ENCODE measurements around the gene RAB27A. TPM values are rescaled to one million over a fixed set of nuclear protein-coding genes. Genes with fewer than 3 reads are reported as not detected.

The RAB27A gene
- total RNA-seq, 1 experiment from 2014 or later = 8.0 TPM

DNA sequence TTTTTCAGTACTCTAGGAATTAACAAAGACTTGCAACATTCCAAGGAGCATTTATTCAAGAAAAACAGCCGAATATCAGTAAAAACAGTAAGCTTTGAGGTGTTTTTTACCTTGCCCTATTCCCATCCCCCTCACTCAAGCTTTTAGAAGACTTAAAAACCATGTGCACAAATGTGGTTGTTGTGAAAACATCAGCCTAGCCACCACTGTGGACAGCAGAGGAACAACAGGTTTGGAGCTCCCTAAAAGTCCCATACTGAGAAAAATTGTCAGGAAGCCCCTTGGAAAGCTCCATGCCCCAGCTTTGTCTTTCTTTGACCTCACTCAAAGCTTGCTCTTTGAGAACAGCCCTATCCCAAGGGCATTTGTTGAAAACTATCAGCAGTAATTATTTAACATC, 58.2 kb downstream of the RAB27A start:
- Histone ChIP-seq H3K27me3 (ENCODE audit: control insufficient read depth, insufficient read depth, low read length) (no peaks in the 10 kb centered on the region; the same call in 1 of the 2 replicates), H3K9me3 (ENCODE audit: control insufficient read depth, insufficient read depth, low read depth, low read length) (no peaks in the 10 kb centered on the region), H3K4me3 (ENCODE audit: low read depth in 2 of 2, low read length in 2 of 2) (no peak overlapping the region), H3K27ac (ENCODE audit: low read length) (no peak overlapping the region), H3K36me3 (ENCODE audit: control insufficient read depth, insufficient read depth, low read length) (no peaks in the 10 kb centered on the region), H3K4me1 (ENCODE audit: control insufficient read depth, insufficient read depth, low read length) (no peaks in the 10 kb centered on the region)
- intact Hi-C loops (cut with micrococcal nuclease; ENCODE audit: unreplicated experiment) (no loop called here), in situ Hi-C loops (cut with HindIII; ENCODE audit: low pct_unique_long_range_greater_than_20kb, low sequenced_read_pairs) (no loop called here)
- DNase-seq (ENCODE audit: low read depth, low spot score) (no peak), ATAC-seq (no peak)
- TF ChIP-seq POLR2AphosphoS5 (IDR thresholded peaks at IDR 0.05; ENCODE audit: low read depth, low read length) = no peak
- no peak for TF ChIP-seq TCF7L2 (IDR thresholded peaks at IDR 0.05; ENCODE audit: low read depth, low read length)
- TF ChIP-seq, protein P1, sequence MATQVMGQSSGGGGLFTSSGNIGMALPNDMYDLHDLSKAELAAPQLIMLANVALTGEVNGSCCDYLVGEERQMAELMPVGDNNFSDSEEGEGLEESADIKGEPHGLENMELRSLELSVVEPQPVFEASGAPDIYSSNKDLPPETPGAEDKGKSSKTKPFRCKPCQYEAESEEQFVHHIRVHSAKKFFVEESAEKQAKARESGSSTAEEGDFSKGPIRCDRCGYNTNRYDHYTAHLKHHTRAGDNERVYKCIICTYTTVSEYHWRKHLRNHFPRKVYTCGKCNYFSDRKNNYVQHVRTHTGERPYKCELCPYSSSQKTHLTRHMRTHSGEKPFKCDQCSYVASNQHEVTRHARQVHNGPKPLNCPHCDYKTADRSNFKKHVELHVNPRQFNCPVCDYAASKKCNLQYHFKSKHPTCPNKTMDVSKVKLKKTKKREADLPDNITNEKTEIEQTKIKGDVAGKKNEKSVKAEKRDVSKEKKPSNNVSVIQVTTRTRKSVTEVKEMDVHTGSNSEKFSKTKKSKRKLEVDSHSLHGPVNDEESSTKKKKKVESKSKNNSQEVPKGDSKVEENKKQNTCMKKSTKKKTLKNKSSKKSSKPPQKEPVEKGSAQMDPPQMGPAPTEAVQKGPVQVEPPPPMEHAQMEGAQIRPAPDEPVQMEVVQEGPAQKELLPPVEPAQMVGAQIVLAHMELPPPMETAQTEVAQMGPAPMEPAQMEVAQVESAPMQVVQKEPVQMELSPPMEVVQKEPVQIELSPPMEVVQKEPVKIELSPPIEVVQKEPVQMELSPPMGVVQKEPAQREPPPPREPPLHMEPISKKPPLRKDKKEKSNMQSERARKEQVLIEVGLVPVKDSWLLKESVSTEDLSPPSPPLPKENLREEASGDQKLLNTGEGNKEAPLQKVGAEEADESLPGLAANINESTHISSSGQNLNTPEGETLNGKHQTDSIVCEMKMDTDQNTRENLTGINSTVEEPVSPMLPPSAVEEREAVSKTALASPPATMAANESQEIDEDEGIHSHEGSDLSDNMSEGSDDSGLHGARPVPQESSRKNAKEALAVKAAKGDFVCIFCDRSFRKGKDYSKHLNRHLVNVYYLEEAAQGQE (IDR thresholded peaks at IDR 0.05; ENCODE audit: insufficient read depth in 1 of 2, low read depth in 2 of 2, low read length in 1 of 2) = no peak
- no peak for TF ChIP-seq SIN3A (IDR thresholded peaks at IDR 0.05; ENCODE audit: borderline replicate concordance, insufficient read depth, low read depth, low read length)
- TF ChIP-seq CTCF (IDR thresholded peaks at IDR 0.05) = no peak
- POLR2A ChIA-PET = interaction anchor here (0.7 kb wide), 1 partner anchor 24 kb away, joined by 3 read pairs; no protein-coding TSS in a partner anchor
- BruUV-seq (replicated peaks) = no TSS peak
- CTCF ChIA-PET = no interaction called here

DNA sequence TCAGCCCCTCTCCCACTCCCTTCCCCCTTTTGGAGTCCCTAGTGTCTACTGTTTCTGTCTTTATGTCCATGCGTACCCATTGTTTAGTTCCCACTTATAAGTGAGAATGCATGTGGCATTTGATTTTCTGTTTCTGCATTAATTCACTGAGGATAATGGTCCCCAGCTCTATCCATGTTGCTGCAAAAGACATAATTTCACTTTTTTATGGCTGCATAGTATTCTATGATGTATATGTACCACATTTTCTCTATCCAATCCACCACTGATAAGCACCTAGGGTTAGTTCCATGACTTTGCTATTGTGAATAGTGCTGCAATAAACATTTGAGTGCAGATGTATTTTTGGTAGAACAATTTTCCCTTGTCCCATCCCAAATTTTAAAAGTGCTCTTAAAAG, 58.7 kb downstream of the RAB27A start:
- in situ Hi-C loops (cut with HindIII; ENCODE audit: low pct_unique_long_range_greater_than_20kb, low sequenced_read_pairs) = no loop called here

More for the DNA sequence above, 58.7 kb downstream of the RAB27A start:
- no peak for TF ChIP-seq TCF7L2 (IDR thresholded peaks at IDR 0.05; ENCODE audit: low read depth, low read length)
- no peak for TF ChIP-seq SIN3A (IDR thresholded peaks at IDR 0.05; ENCODE audit: borderline replicate concordance, insufficient read depth, low read depth, low read length)
- TF ChIP-seq, protein P1 (IDR thresholded peaks at IDR 0.05; ENCODE audit: insufficient read depth in 1 of 2, low read depth in 2 of 2, low read length in 1 of 2) = no peak
- no peak for TF ChIP-seq POLR2AphosphoS5 (IDR thresholded peaks at IDR 0.05; ENCODE audit: low read depth, low read length)
- no peak for TF ChIP-seq CTCF (IDR thresholded peaks at IDR 0.05)
- H3K9me3 ChIP-seq (ENCODE audit: control insufficient read depth, insufficient read depth, low read depth, low read length) = no peaks in the 10 kb centered on the region
- no TSS peak for BruUV-seq (replicated peaks)
- ChIA-PET CTCF (no interaction called here), POLR2A (no interaction called here)
- H3K4me1 ChIP-seq (ENCODE audit: control insufficient read depth, insufficient read depth, low read length) = no peaks in the 10 kb centered on the region
- no peaks in the 10 kb centered on the region for H3K27me3 ChIP-seq (ENCODE audit: control insufficient read depth, insufficient read depth, low read length)
- no peaks in the 10 kb centered on the region for H3K36me3 ChIP-seq (ENCODE audit: control insufficient read depth, insufficient read depth, low read length)
- no peak overlapping the region for H3K4me3 ChIP-seq (ENCODE audit: low read depth in 2 of 2, low read length in 2 of 2)
- ATAC-seq (no peak), DNase-seq (ENCODE audit: low read depth, low spot score) (no peak)
- intact Hi-C loops (cut with micrococcal nuclease; ENCODE audit: unreplicated experiment) = no loop called here
- no peak overlapping the region for H3K27ac ChIP-seq (ENCODE audit: low read length)
